Vagina (tissue), 2 donors: Measurements from ENCODE around the gene CRYGB.

ENCODE experiments used
- CTCF ChIP-seq, 3 experiments: fragments of 450-650 bp in 2 of 3; fragments of 200-600 bp in 1 of 3; sonication (generic) in 1 of 3; IDR thresholded peaks; one replicate each; pipeline ENCODE4 v1.5.1; 2017 to 2019; ENCODE audit warnings: antibody characterized with exemption in 3 of 3, mild to moderate bottlenecking in 2 of 3, moderate library complexity in 2 of 3
- POLR2A ChIP-seq, 2 donors: fragments of 450-650 bp; IDR thresholded peaks; one replicate each; pipeline ENCODE4 v1.6.1; 2017; ENCODE audit warnings: antibody characterized with exemption in 2 of 2, mild to moderate bottlenecking in 2 of 2, moderate library complexity in 2 of 2
- POLR2AphosphoS5 ChIP-seq, 2 donors: sonication (generic); formaldehyde crosslinking; IDR thresholded peaks; one replicate each; pipeline ENCODE4 v1.9.0; 2017; ENCODE audit warnings: antibody characterized with exemption in 2 of 2, mild to moderate bottlenecking in 2 of 2, low read depth in 1 of 2; ENCODE audit not compliant: insufficient read depth in 1 of 2

GRCh38 chr2:208136716-208137094 lies 9.3 kb downstream of the CRYGB start:
- no peak for TF ChIP-seq CTCF (IDR thresholded peaks at IDR 0.05)
- no peak for TF ChIP-seq POLR2AphosphoS5 (IDR thresholded peaks at IDR 0.05; ENCODE audit: insufficient read depth in 1 of 2, low read depth in 1 of 2)
- TF ChIP-seq POLR2A (IDR thresholded peaks at IDR 0.05): no peak
